Mucosa of stomach (tissue), 1 donor: ENCODE results near the gene PLEKHA3.

Experiments used
- H3K27me3 ChIP-seq: one replicate; pipeline ENCODE4 v1.7.0; 2013; ENCODE audit warnings: mild to moderate bottlenecking, low read length; ENCODE audit not compliant: control insufficient read depth, insufficient read depth
- H3K36me3 ChIP-seq: one replicate; pipeline ENCODE4 v1.7.0; 2013; ENCODE audit warnings: low read length; ENCODE audit not compliant: control insufficient read depth, insufficient read depth
- H3K4me1 ChIP-seq: one replicate; pipeline ENCODE4 v1.7.0; 2013; ENCODE audit warnings: mild to moderate bottlenecking, low read length; ENCODE audit not compliant: control insufficient read depth, insufficient read depth
- H3K4me3 ChIP-seq: one replicate; pipeline ENCODE4 v1.7.0; 2013; ENCODE audit warnings: low read length
- H3K9ac ChIP-seq: one replicate; pipeline ENCODE4 v1.7.0; 2013; ENCODE audit warnings: mild to moderate bottlenecking, low read length, moderate library complexity
- H3K9me3 ChIP-seq: one replicate; pipeline ENCODE4 v1.7.0; 2013; ENCODE audit warnings: mild to moderate bottlenecking, low read length, moderate library complexity; ENCODE audit not compliant: control insufficient read depth
- donor health status: Pancreatic carcinoma.

Gene PLEKHA3

GRCh38 chr2:178530131-178530530 is 49.9 kb downstream of the PLEKHA3 start:
- H3K4me3 ChIP-seq: no peak overlapping the region
- no peaks in the 10 kb centered on the region for H3K27me3 ChIP-seq
- H3K36me3 ChIP-seq: no peaks in the 10 kb centered on the region
- no peaks in the 10 kb centered on the region for H3K4me1 ChIP-seq
- no peak overlapping the region for H3K9ac ChIP-seq
- no peaks in the 10 kb centered on the region for H3K9me3 ChIP-seq

GRCh38 chr2:178530625-178531142 is 50.4 kb downstream of the PLEKHA3 start:
- H3K9ac ChIP-seq: no peak overlapping the region
- no peaks in the 10 kb centered on the region for H3K9me3 ChIP-seq
- no peaks in the 10 kb centered on the region for H3K27me3 ChIP-seq
- no peaks in the 10 kb centered on the region for H3K36me3 ChIP-seq
- H3K4me3 ChIP-seq: no peak overlapping the region
- no peaks in the 10 kb centered on the region for H3K4me1 ChIP-seq

GRCh38 chr2:178531168-178531567 is 50.9 kb downstream of the PLEKHA3 start:
- no peaks in the 10 kb centered on the region for H3K36me3 ChIP-seq
- no peak overlapping the region for H3K4me3 ChIP-seq
- no peaks in the 10 kb centered on the region for H3K9me3 ChIP-seq
- no peaks in the 10 kb centered on the region for H3K27me3 ChIP-seq
- H3K9ac ChIP-seq: no peak overlapping the region
- H3K4me1 ChIP-seq: no peaks in the 10 kb centered on the region

DNA sequence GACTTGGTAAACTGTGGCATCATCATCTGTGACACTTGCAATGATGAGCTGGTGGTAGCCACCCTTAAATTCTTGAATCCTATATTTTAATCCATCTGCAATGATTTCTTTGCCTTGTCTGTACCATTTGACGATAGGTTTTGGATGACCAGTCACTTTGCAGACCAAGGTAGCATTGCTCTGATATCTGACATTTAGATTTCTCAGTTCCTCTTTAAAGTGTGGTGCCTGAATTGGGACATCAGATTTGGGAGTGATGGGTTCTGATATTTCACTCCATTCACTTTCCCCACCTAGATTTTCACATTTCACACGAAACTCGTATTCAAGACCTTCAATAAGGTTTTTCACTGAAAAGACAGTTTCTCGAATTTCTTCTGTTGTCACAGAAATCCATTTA is 55.8 kb downstream of the PLEKHA3 start:
- H3K36me3 ChIP-seq: no peaks in the 10 kb centered on the region
- H3K9me3 ChIP-seq: no peaks in the 10 kb centered on the region
- no peak overlapping the region for H3K9ac ChIP-seq
- H3K4me3 ChIP-seq: no peak overlapping the region
- H3K4me1 ChIP-seq: no peaks in the 10 kb centered on the region
- no peaks in the 10 kb centered on the region for H3K27me3 ChIP-seq

- H3K9me3 ChIP-seq: no peaks in the 10 kb centered on the region
- no peaks in the 10 kb centered on the region for H3K36me3 ChIP-seq
- H3K9ac ChIP-seq: no peak overlapping the region
- H3K4me3 ChIP-seq: no peak overlapping the region
- no peaks in the 10 kb centered on the region for H3K4me1 ChIP-seq
- H3K27me3 ChIP-seq: no peaks in the 10 kb centered on the region
These were observed 61.9 kb downstream of the PLEKHA3 start for GRCh38 chr2:178542161-178542560.

DNA sequence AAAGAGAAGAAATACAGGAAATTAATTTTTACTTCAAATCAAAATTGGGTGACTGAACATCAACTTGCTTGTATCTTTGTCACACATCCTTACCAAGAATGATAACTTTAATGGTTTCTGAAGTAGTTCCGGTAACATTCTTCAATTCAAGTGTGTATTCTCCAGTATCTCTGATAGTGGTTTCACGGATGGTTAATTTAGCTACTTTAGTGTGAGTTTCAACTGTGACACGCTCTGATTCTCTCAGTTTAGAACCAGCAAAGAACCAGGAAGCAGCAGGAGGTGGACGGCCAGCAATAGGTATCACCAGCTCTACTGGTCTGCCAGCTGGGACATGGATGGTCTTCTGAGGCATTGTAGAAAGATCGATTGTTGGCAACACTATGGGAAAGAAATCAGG is 62.3 kb downstream of the PLEKHA3 start:
- no peaks in the 10 kb centered on the region for H3K27me3 ChIP-seq
- H3K9ac ChIP-seq: no peak overlapping the region
- H3K36me3 ChIP-seq: no peaks in the 10 kb centered on the region
- H3K4me1 ChIP-seq: no peaks in the 10 kb centered on the region
- no peak overlapping the region for H3K4me3 ChIP-seq
- no peaks in the 10 kb centered on the region for H3K9me3 ChIP-seq

DNA sequence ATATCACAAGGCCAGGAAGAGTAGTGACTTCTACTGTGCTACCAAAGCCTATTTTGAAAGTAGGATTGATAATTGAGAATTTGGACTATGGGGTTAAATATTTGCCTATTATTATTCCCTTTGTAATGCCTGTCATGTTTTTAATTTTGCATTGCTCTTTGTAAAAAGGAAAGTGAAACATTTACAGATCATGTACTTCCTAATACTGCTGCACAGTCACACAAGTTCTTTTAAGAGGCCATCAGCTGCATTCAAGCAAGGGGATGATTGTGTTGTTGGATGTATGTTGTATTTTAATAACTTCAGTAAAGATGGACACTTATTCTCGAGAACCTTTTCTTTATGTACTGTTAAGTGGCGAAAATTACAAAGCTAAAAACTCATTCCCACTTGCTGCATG is 70.1 kb downstream of the PLEKHA3 start:
- no peak overlapping the region for H3K9ac ChIP-seq
- H3K4me3 ChIP-seq: no peak overlapping the region
- no peaks in the 10 kb centered on the region for H3K27me3 ChIP-seq
- no peaks in the 10 kb centered on the region for H3K4me1 ChIP-seq
- no peaks in the 10 kb centered on the region for H3K9me3 ChIP-seq
- no peaks in the 10 kb centered on the region for H3K36me3 ChIP-seq

GRCh38 chr2:178553047-178553446 is 72.8 kb downstream of the PLEKHA3 start:
- H3K4me1 ChIP-seq: no peaks in the 10 kb centered on the region
- no peaks in the 10 kb centered on the region for H3K9me3 ChIP-seq
- no peak overlapping the region for H3K4me3 ChIP-seq
- H3K36me3 ChIP-seq: no peaks in the 10 kb centered on the region
- H3K9ac ChIP-seq: no peak overlapping the region
- no peaks in the 10 kb centered on the region for H3K27me3 ChIP-seq
